ENCODE data around the gene MUS81. TPM values are rescaled to one million over a fixed set of nuclear protein-coding genes. Genes with fewer than 3 reads are reported as not detected.

The MUS81 gene
- total and polyA plus RNA-seq, 9 of the 15 experiments (the other 6 are each of a cell fraction or from before 2014, with no cell fraction given): 13.4 to 118 (median 53.7) TPM

DNA sequence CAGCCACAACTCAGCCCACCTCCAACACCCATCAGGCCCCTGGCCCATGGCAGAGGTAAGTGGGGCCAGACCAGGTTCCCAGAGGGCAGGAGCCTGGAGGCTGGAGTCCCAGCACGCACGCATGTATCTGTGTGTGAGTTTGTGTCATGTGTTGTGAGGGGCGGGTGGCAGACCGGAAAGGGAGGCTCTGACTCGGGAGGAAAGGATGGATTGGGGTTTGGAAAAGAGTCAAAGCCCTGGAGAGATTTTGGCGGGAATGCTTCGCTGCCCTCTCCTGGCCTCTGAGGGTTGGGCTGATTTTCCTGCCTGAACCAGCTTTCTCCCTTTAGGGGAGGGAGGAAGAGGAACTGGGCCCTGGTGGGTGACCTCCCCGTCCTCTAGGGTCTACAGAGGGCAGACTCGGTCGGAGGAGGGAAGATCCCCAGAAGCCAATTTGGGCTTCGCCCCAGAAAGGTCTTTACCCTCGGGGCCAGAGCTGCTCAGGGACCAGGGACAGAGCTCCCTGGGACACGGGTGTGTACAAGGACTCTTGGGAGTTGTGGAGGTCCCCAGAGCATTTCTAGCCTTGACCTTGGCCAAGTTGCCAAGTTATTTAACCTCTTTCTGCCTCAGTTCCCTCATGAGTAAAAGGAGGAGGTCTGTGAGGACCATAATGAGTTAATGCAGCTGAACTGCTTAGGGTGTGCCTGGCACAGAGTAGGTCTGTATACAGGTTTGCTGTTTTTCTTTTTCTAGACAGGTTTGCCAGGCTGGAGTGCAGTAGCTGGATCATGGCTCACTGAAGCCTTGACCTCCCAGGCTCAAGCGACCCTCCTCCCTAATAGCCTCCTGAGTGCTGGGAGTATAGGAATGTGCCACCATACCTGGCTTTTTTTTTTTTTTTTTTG is 51.7 kb downstream of the MUS81 start (continued):
- TF ChIP-seq, protein P1, sequence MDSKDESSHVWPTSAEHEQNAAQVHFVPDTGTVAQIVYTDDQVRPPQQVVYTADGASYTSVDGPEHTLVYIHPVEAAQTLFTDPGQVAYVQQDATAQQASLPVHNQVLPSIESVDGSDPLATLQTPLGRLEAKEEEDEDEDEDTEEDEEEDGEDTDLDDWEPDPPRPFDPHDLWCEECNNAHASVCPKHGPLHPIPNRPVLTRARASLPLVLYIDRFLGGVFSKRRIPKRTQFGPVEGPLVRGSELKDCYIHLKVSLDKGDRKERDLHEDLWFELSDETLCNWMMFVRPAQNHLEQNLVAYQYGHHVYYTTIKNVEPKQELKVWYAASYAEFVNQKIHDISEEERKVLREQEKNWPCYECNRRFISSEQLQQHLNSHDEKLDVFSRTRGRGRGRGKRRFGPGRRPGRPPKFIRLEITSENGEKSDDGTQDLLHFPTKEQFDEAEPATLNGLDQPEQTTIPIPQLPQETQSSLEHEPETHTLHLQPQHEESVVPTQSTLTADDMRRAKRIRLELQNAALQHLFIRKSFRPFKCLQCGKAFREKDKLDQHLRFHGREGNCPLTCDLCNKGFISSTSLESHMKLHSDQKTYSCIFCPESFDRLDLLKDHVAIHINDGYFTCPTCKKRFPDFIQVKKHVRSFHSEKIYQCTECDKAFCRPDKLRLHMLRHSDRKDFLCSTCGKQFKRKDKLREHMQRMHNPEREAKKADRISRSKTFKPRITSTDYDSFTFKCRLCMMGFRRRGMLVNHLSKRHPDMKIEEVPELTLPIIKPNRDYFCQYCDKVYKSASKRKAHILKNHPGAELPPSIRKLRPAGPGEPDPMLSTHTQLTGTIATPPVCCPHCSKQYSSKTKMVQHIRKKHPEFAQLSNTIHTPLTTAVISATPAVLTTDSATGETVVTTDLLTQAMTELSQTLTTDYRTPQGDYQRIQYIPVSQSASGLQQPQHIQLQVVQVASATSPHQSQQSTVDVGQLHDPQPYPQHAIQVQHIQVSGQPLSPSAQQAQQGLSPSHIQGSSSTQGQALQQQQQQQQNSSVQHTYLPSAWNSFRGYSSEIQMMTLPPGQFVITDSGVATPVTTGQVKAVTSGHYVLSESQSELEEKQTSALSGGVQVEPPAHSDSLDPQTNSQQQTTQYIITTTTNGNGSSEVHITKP (IDR thresholded peaks at IDR 0.05; ENCODE audit: partially characterized antibody): no peak
- TF ChIP-seq FOXJ3 (CRISPR knock-in tag; IDR thresholded peaks at IDR 0.05) (no peak), SMARCB1 (IDR thresholded peaks at IDR 0.05; ENCODE audit: insufficient read length, low read depth) (no peak), ZFPM2 (CRISPR knock-in tag; IDR thresholded peaks at IDR 0.05) (no peak), ZNF133 (CRISPR knock-in tag; IDR thresholded peaks at IDR 0.05) (no peak), NFIX (CRISPR knock-in tag; IDR thresholded peaks at IDR 0.05; ENCODE audit: low read depth) (no peak), KDM2B (CRISPR knock-in tag; IDR thresholded peaks at IDR 0.05) (no peak), ZNF589 (CRISPR knock-in tag; IDR thresholded peaks at IDR 0.05; ENCODE audit: low read depth) (0 out of 2 replicates have a peak, but pooled peaks have one; percentile 41), ZNF408 (CRISPR knock-in tag; IDR thresholded peaks at IDR 0.05; ENCODE audit: low read depth) (no peak), SOX6 (IDR thresholded peaks at IDR 0.05) (no peak), ZBED1 (IDR thresholded peaks at IDR 0.05) (no peak)
- TF ChIP-seq, protein P2, sequence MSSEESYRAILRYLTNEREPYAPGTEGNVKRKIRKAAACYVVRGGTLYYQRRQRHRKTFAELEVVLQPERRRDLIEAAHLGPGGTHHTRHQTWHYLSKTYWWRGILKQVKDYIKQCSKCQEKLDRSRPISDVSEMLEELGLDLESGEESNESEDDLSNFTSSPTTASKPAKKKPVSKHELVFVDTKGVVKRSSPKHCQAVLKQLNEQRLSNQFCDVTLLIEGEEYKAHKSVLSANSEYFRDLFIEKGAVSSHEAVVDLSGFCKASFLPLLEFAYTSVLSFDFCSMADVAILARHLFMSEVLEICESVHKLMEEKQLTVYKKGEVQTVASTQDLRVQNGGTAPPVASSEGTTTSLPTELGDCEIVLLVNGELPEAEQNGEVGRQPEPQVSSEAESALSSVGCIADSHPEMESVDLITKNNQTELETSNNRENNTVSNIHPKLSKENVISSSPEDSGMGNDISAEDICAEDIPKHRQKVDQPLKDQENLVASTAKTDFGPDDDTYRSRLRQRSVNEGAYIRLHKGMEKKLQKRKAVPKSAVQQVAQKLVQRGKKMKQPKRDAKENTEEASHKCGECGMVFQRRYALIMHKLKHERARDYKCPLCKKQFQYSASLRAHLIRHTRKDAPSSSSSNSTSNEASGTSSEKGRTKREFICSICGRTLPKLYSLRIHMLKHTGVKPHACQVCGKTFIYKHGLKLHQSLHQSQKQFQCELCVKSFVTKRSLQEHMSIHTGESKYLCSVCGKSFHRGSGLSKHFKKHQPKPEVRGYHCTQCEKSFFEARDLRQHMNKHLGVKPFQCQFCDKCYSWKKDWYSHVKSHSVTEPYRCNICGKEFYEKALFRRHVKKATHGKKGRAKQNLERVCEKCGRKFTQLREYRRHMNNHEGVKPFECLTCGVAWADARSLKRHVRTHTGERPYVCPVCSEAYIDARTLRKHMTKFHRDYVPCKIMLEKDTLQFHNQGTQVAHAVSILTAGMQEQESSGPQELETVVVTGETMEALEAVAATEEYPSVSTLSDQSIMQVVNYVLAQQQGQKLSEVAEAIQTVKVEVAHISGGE (CRISPR knock-in tag; IDR thresholded peaks at IDR 0.05): peak in 1 of 3 experiments; percentile 46; a peak in 2 of 6 replicates
- TF ChIP-seq, protein P3, sequence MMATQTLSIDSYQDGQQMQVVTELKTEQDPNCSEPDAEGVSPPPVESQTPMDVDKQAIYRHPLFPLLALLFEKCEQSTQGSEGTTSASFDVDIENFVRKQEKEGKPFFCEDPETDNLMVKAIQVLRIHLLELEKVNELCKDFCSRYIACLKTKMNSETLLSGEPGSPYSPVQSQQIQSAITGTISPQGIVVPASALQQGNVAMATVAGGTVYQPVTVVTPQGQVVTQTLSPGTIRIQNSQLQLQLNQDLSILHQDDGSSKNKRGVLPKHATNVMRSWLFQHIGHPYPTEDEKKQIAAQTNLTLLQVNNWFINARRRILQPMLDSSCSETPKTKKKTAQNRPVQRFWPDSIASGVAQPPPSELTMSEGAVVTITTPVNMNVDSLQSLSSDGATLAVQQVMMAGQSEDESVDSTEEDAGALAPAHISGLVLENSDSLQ (IDR thresholded peaks at IDR 0.05): 0 out of 2 replicates have a peak, but pooled peaks have one; percentile 9
- TF ChIP-seq, protein P4, sequence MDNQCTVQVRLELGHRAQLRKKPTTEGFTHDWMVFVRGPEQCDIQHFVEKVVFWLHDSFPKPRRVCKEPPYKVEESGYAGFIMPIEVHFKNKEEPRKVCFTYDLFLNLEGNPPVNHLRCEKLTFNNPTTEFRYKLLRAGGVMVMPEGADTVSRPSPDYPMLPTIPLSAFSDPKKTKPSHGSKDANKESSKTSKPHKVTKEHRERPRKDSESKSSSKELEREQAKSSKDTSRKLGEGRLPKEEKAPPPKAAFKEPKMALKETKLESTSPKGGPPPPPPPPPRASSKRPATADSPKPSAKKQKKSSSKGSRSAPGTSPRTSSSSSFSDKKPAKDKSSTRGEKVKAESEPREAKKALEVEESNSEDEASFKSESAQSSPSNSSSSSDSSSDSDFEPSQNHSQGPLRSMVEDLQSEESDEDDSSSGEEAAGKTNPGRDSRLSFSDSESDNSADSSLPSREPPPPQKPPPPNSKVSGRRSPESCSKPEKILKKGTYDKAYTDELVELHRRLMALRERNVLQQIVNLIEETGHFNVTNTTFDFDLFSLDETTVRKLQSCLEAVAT (IDR thresholded peaks at IDR 0.05): no peak
- TF ChIP-seq, protein P5, sequence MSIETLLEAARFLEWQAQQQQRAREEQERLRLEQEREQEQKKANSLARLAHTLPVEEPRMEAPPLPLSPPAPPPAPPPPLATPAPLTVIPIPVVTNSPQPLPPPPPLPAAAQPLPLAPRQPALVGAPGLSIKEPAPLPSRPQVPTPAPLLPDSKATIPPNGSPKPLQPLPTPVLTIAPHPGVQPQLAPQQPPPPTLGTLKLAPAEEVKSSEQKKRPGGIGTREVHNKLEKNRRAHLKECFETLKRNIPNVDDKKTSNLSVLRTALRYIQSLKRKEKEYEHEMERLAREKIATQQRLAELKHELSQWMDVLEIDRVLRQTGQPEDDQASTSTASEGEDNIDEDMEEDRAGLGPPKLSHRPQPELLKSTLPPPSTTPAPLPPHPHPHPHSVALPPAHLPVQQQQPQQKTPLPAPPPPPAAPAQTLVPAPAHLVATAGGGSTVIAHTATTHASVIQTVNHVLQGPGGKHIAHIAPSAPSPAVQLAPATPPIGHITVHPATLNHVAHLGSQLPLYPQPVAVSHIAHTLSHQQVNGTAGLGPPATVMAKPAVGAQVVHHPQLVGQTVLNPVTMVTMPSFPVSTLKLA (conservative IDR thresholded peaks at IDR 0.05): no peak; a peak in 1 of 4 replicates
